GM12801 (cell line): ENCODE measurements around the gene YTHDF1.

Experiments
- TF ChIP-seq, protein P1 (sequence below): IDR thresholded peaks from one replicate; pipeline ENCODE4 v1.5.1; 2011; ENCODE audit warnings: control low read depth; ENCODE audit not compliant: insufficient read length; ENCODE audit errors: extremely low read depth

Gene YTHDF1

DNA sequence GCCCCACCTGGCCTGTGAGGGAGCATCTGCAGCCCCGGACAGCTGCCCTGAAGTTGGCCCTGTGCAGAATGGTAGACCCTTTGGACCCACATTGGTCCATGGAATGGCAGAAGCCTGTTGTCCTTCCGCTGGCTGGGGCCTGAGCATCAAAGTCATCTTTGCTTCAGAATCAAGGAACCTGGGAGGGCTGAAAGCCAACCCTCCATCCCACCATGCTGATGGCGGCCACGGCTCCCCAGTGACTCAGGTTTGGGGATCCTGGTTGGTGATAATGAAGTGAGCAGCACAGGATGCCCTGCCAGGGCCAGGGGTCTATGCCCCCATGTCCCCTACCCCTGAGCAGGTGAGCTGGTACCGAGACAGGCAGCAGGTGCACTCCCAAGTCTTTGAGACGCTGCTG is 52.8 kb downstream of the YTHDF1 start:
- TF ChIP-seq, protein P1, sequence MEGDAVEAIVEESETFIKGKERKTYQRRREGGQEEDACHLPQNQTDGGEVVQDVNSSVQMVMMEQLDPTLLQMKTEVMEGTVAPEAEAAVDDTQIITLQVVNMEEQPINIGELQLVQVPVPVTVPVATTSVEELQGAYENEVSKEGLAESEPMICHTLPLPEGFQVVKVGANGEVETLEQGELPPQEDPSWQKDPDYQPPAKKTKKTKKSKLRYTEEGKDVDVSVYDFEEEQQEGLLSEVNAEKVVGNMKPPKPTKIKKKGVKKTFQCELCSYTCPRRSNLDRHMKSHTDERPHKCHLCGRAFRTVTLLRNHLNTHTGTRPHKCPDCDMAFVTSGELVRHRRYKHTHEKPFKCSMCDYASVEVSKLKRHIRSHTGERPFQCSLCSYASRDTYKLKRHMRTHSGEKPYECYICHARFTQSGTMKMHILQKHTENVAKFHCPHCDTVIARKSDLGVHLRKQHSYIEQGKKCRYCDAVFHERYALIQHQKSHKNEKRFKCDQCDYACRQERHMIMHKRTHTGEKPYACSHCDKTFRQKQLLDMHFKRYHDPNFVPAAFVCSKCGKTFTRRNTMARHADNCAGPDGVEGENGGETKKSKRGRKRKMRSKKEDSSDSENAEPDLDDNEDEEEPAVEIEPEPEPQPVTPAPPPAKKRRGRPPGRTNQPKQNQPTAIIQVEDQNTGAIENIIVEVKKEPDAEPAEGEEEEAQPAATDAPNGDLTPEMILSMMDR = no peak

DNA sequence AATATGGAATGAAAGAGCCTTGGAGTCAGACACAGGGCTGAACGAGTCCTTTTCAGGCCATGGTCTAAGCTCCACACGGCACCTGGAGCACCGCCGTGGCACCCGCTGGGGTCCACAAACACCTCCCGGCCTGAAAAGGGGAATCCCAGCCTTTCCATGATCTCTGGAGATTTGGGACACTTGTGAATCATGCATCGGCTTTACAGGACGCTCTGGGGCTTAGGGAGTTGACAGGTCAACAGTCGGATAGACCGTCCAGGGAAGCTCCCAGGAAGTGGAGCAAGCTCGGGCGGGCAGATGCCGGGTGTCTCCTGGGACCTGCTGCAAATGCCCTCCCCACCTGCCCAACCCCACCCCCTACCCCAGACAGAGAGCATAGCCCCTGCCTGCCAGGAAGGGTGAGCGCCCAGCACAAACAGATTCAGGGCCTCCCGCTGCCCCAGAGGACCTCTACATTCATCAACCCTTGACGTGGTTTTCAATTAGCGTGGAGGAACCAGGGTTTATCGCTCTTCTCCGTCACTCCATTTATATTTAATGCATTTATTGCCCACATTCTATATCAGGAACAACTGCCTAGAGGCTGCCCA is 53.6 kb downstream of the YTHDF1 start:
- TF ChIP-seq, protein P1 = no peak

DNA sequence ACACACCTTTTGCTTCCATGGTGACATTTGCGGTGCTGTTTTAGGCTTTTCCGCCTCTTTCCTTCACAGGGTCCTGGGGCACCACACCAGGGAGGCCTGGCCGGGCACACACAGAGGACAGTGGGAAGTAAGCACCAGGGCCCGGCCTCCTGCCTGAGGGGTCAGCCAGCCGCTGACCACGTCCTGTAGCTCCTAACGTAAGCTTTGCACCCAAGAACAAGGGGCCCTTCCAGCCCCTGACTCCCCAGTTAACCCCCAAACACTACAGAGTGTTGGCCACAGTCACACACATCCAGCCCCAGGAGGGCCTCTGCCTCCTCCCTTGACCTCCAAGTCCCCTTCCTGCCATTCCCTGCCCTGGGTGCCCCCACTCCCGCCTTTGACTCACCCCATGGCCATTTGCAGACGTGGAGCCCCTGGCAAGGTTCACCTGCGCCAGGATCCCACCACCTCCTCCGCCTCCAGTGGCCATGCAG is 54.7 kb downstream of the YTHDF1 start:
- TF ChIP-seq, protein P1 = no peak

DNA sequence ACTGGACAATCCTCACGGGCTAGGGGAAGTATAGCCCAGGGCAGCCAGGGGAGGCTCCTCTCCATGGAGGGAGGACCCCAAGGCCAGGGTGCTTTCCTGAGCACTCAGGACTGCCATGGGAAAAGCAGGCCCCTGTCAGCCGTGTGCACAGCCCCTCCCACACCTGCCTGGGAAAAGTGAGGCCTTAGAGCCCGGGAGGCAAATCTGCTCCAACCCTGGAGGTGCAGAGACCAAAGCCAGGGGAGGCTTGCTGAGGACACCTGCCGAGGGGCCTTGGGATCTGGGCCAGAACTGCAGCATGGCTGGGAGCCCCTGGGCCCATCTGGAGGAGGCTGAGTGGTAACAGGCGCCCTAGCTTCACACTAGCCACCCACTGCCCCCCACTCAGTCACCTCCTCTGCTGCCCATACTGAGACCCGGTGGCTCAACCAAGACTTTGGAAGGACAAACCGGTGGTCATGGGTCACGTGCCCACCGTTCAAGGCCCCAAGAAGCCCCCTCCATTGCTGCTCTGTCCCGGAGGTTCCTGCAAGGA is 55.2 kb downstream of the YTHDF1 start:
- TF ChIP-seq, protein P1 = no peak

DNA sequence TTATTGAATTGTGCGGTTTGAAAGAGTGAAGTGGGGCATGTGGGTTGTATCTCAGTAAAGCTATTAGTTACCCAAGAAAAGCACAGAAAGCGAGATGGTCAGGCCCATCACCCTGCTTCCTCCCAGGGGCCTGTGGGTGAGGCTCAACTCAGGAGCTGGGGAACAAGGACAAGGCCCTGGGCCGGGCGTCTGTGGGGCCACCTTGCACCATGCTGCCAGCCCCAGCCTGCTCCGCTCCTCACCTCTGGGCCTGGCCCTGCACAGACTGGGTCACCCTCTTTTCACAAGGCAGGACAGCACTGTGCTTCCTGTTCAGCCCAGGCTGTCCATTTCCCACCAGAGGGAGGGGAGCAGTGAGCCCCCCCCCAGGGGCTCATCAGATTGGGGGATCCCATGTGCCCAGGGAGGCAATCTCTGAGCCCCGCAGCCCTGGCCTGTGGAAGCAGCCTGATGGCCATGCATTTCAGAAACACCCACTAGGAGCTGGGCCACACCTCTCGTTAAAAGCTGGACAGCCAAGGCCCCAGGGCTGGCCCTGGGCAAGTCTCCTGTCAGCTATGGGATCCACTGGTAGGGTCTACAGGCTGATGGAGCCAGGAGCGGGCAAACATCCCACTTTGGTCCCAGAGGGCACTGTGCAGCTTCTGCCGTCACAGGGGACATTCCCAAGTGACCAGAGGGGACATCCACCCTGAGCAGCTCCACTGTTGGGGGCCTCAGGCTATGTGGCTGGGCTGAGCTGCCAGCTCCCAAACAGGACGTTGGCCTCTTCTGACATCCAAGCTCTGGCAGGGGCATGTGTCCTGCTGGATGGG is 55.9 kb downstream of the YTHDF1 start:
- TF ChIP-seq, protein P1 = no peak

DNA sequence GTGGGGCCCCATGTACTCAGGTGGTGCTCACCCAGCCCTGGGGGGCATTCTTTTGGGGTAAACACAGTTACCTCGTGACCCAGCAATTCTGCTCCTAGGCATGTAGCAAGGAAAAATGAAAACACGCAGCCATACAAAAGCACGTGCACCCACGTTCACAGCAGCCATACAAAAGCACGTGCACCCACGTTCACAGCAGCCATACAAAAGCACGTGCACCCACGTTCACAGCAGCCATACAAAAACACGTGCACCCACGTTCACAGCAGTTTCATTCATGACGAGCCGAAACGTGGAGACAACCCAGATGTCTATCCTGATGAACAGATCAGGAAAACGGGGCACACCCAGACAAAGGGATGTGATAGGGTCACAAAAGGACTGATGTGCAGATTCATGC is 57.1 kb downstream of the YTHDF1 start:
- TF ChIP-seq, protein P1 = no peak

DNA sequence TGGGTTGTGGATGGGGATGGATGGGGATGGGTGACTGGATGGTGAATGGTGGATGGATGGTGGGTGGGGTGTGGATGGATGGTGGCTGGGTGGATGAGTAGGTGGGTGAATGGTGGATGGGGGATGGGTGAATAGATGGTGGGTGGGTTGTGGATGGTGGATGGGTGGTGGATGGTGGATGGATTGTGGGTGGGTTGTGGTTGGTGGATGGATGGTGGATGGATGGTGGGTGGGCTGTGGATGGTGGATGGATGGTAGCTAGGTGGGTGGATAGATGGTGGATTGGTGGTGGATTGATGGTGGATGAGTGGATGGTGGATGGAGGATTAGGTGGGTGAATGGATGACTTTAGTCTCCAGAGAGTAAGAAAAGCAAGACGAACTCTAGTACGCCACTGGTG is 57.6 kb downstream of the YTHDF1 start:
- TF ChIP-seq, protein P1 = no peak
